Mesodermal cell (in vitro differentiated cells): Measurements from ENCODE around the gene CISD1.
A peak's percentile ranks its signal among the peaks of the same experiment; 100 is the strongest.

ENCODE experiments used
- H3K27ac ChIP-seq: 2 replicates; pipeline ENCODE4 v1.7.0; 2013; ENCODE audit warnings: mild to moderate bottlenecking, low read depth, low read length, moderate library complexity; ENCODE audit not compliant: severe bottlenecking
- H3K36me3 ChIP-seq: 2 replicates; pipeline ENCODE4 v1.7.1; 2013; ENCODE audit warnings: mild to moderate bottlenecking, low read length, moderate library complexity; ENCODE audit not compliant: control insufficient read depth, insufficient read depth
- H3K4me1 ChIP-seq: one replicate; pipeline ENCODE4 v1.7.1; 2013; ENCODE audit warnings: mild to moderate bottlenecking, low read length; ENCODE audit not compliant: insufficient read depth, control insufficient read depth, poor library complexity, severe bottlenecking
- H3K4me3 ChIP-seq: 2 replicates; pipeline ENCODE4 v1.7.0; 2013; ENCODE audit warnings: low read length, control low read depth, mild to moderate bottlenecking; ENCODE audit not compliant: insufficient read depth, poor library complexity, severe bottlenecking; ENCODE audit errors: extremely low read depth
- H3K9me3 ChIP-seq: 2 replicates; pipeline ENCODE4 v1.7.1; 2013; ENCODE audit warnings: mild to moderate bottlenecking, low read length, moderate library complexity; ENCODE audit not compliant: control insufficient read depth
- WGBS, 2 experiments: methylation state at CpG; one replicate each; pipeline ENCODE4 v1.1.5; 2013; ENCODE audit warnings: missing lambda C conversion rate in 2 of 2; ENCODE audit not compliant: insufficient coverage in 2 of 2; 5-methylcytosine and 5-hydroxymethylcytosine counted together

CISD1 gene

GRCh38 chr10:58316874-58317273 is 47.9 kb downstream of the CISD1 start:
- Histone ChIP-seq H3K27ac (no peak overlapping the region), H3K4me1 (no peaks in the 10 kb centered on the region), H3K4me3 (no peak overlapping the region), H3K9me3 (no peaks in the 10 kb centered on the region), H3K36me3 (no peaks in the 10 kb centered on the region)

- Histone ChIP-seq H3K27ac (no peak overlapping the region), H3K4me1 (no peaks in the 10 kb centered on the region), H3K4me3 (no peak overlapping the region), H3K36me3 (no peaks in the 10 kb centered on the region), H3K9me3 (no peaks in the 10 kb centered on the region)
- 92 to 93% methylated on average over 1 of the region's 2 CpGs for WGBS, 2 experiments
Observed at GRCh38 chr10:58318346-58318745, 49.4 kb downstream of the CISD1 start.

GRCh38 chr10:58319599-58319998 is 50.6 kb downstream of the CISD1 start:
- Histone ChIP-seq H3K27ac (no peak overlapping the region), H3K36me3 (no peaks in the 10 kb centered on the region), H3K4me3 (no peak overlapping the region), H3K4me1 (no peaks in the 10 kb centered on the region), H3K9me3 (no peaks in the 10 kb centered on the region)
- no CpG with 5 or more reads among the region's 1 CpG for WGBS, 2 experiments

- H3K9me3 ChIP-seq = no peaks in the 10 kb centered on the region
- no peak overlapping the region for H3K4me3 ChIP-seq
- no peaks in the 10 kb centered on the region for H3K4me1 ChIP-seq
- H3K27ac ChIP-seq = no peak overlapping the region
- H3K36me3 ChIP-seq = no peaks in the 10 kb centered on the region
- 94 to 97% methylated on average over 4 of the region's 4 CpGs for WGBS, 2 experiments
Observed at GRCh38 chr10:58320351-58321049, 51.5 kb downstream of the CISD1 start.

GRCh38 chr10:58322072-58322834 is 53.3 kb downstream of the CISD1 start:
- Histone ChIP-seq H3K4me3 (no peak overlapping the region), H3K9me3 (no peaks in the 10 kb centered on the region), H3K4me1 (no peaks in the 10 kb centered on the region), H3K27ac (no peak overlapping the region), H3K36me3 (no peaks in the 10 kb centered on the region)
- WGBS, 2 experiments = 91 to 94% methylated on average over 2 to 3 of the region's 3 CpGs

GRCh38 chr10:58322835-58323209 is 53.9 kb downstream of the CISD1 start:
- Histone ChIP-seq H3K27ac (no peak overlapping the region), H3K4me1 (no peaks in the 10 kb centered on the region), H3K4me3 (no peak overlapping the region), H3K36me3 (no peaks in the 10 kb centered on the region), H3K9me3 (no peaks in the 10 kb centered on the region)
- no CpG with 5 or more reads among the region's 1 CpG for WGBS, 2 experiments

GRCh38 chr10:58326967-58327381 is 58.0 kb downstream of the CISD1 start:
- no peaks in the 10 kb centered on the region for H3K4me1 ChIP-seq
- no peak overlapping the region for H3K27ac ChIP-seq
- H3K36me3 ChIP-seq = no peaks in the 10 kb centered on the region
- no peak overlapping the region for H3K4me3 ChIP-seq
- 88 to 94% methylated on average over 25 of the region's 25 CpGs for WGBS, 2 experiments
- H3K9me3 ChIP-seq = peaks cover 4% of the 10 kb centered on the region

- H3K9me3 ChIP-seq = peaks cover 4% of the 10 kb centered on the region
- no peaks in the 10 kb centered on the region for H3K4me1 ChIP-seq
- H3K4me3 ChIP-seq = no peak overlapping the region
- WGBS, 2 experiments = 80 to 100% methylated on average over 1 of the region's 1 CpG
- H3K27ac ChIP-seq = no peak overlapping the region
- H3K36me3 ChIP-seq = no peaks in the 10 kb centered on the region
Observed at GRCh38 chr10:58328233-58328632, 59.3 kb downstream of the CISD1 start.

GRCh38 chr10:58330431-58330830 is 61.5 kb downstream of the CISD1 start:
- Histone ChIP-seq H3K9me3 (peaks cover 4% of the 10 kb centered on the region), H3K27ac (no peak overlapping the region), H3K36me3 (no peaks in the 10 kb centered on the region), H3K4me1 (no peaks in the 10 kb centered on the region), H3K4me3 (no peak overlapping the region)
- WGBS, 2 experiments = no CpG with 5 or more reads among the region's 1 CpG

- Histone ChIP-seq H3K4me3 (no peak overlapping the region), H3K4me1 (no peaks in the 10 kb centered on the region), H3K27ac (no peak overlapping the region), H3K36me3 (peaks cover under 1% of the 10 kb centered on the region), H3K9me3 (peaks cover 4% of the 10 kb centered on the region)
- WGBS, 2 experiments = 83 to 100% methylated on average over 1 to 2 of the region's 2 CpGs
Observed at GRCh38 chr10:58331646-58332045, 62.7 kb downstream of the CISD1 start.

GRCh38 chr10:58334817-58335305 is 65.9 kb downstream of the CISD1 start, which contains the start of gene UBE2D1:
UBE2D1 (plus strand) TSS chr10:58335006; CDS start chr10:58335202, 196 bp downstream.
- peaks cover 3% of the 10 kb centered on the region for H3K36me3 ChIP-seq
- no peaks in the 10 kb centered on the region for H3K4me1 ChIP-seq
- H3K9me3 ChIP-seq = no peaks in the 10 kb centered on the region
- peak within 1 kb of the TSS; percentile 79 for H3K4me3 ChIP-seq
- H3K27ac ChIP-seq = no peak within 1 kb of the TSS
- 0% methylated on average over 44 to 47 of the region's 49 CpGs for whole genome bisulfite sequencing, 2 experiments
